Measurements from ENCODE around the gene TWIST2.

Gene TWIST2

GRCh38 chr2:238920053-238920452, 72.2 kb downstream of the TWIST2 start:
- no peak for DNase-seq (ENCODE audit: low read depth in 2 of 2)

- DNase-seq (ENCODE audit: low read depth in 2 of 2): no peak
These were observed 72.7 kb downstream of the TWIST2 start for GRCh38 chr2:238920601-238921001.

- no peak for DNase-seq (ENCODE audit: low read depth in 2 of 2)
These were observed 73.4 kb downstream of the TWIST2 start for GRCh38 chr2:238921259-238921658.

GRCh38 chr2:238921681-238922319, 73.9 kb downstream of the TWIST2 start:
- no peak for DNase-seq (ENCODE audit: low read depth in 2 of 2)

- no peak for DNase-seq (ENCODE audit: low read depth in 2 of 2)
These were observed 74.5 kb downstream of the TWIST2 start for GRCh38 chr2:238922435-238922834.

- DNase-seq (ENCODE audit: low read depth in 2 of 2): no peak
These were observed 76.1 kb downstream of the TWIST2 start for GRCh38 chr2:238924032-238924431.

GRCh38 chr2:238924796-238925195, 76.9 kb downstream of the TWIST2 start:
- DNase-seq (ENCODE audit: low read depth in 2 of 2): no peak

GRCh38 chr2:238925281-238925680, 77.4 kb downstream of the TWIST2 start:
- no peak for DNase-seq (ENCODE audit: low read depth in 2 of 2)

GRCh38 chr2:238925816-238926521, 78.1 kb downstream of the TWIST2 start:
- no peak for DNase-seq (ENCODE audit: low read depth in 2 of 2)

- DNase-seq (ENCODE audit: low read depth in 2 of 2): no peak
These were observed 79.1 kb downstream of the TWIST2 start for GRCh38 chr2:238926761-238927611.

GRCh38 chr2:238927746-238928519, 80.0 kb downstream of the TWIST2 start:
- DNase-seq (ENCODE audit: low read depth in 2 of 2): no peak

GRCh38 chr2:238928520-238929241, 80.8 kb downstream of the TWIST2 start:
- no peak for DNase-seq (ENCODE audit: low read depth in 2 of 2)

- DNase-seq (ENCODE audit: low read depth in 2 of 2): no peak
These were observed 81.6 kb downstream of the TWIST2 start for GRCh38 chr2:238929242-238930081.

GRCh38 chr2:238930216-238930615, 82.3 kb downstream of the TWIST2 start:
- DNase-seq (ENCODE audit: low read depth in 2 of 2): no peak

- DNase-seq (ENCODE audit: low read depth in 2 of 2): no peak
These were observed 88.5 kb downstream of the TWIST2 start for GRCh38 chr2:238936162-238937052.

GRCh38 chr2:238938003-238938400, 90.1 kb downstream of the TWIST2 start:
- no peak for DNase-seq (ENCODE audit: low read depth in 2 of 2)

GRCh38 chr2:238938401-238939055, 90.6 kb downstream of the TWIST2 start:
- DNase-seq (ENCODE audit: low read depth in 2 of 2): no peak

- DNase-seq (ENCODE audit: low read depth in 2 of 2): no peak
These were observed 91.2 kb downstream of the TWIST2 start for GRCh38 chr2:238939074-238939473.
